Panc1 (cell line): Measurements from ENCODE around the gene NXT1. TPM values are rescaled to one million over a fixed set of nuclear protein-coding genes. Genes with fewer than 3 reads are reported as not detected.

ENCODE experiments used
- ATAC-seq: fragments of 200-7000 bp; cut with Tn5 transposase; 2 replicates; pipeline ENCODE4 v1.9.1; 2020; ENCODE audit warnings: mild to moderate bottlenecking, moderate library complexity
- BruUV-seq: library from RNA; stranded (reverse); fragments of 400-500 nt; replicated peaks from 2 replicates; lab custom pipeline; 2021; lab: Mats Ljungman, UMichigan
- CTCF ChIA-PET: fragments of 300-600 bp; sonication (Branson Sonifier 250); formaldehyde crosslinking; loops from one replicate; lab custom pipeline; 2022; ENCODE audit warnings: antibody characterized with exemption; lab: Charles Lee
- POLR2A ChIA-PET: fragments of 300-600 bp; sonication (Branson Sonifier 250); formaldehyde crosslinking; loops from one replicate; lab custom pipeline; 2022; ENCODE audit warnings: antibody characterized with exemption; lab: Charles Lee
- DNase-seq: peaks from one replicate; pipeline ENCODE4 v3.0.0-alpha.2; 2010; ENCODE audit warnings: low read depth, low spot score
- H3K27ac ChIP-seq: 2 replicates; pipeline ENCODE4 v1.5.1; 2011; ENCODE audit warnings: mild to moderate bottlenecking, low read length, inconsistent platforms
- H3K27me3 ChIP-seq: fragments of 200-500 bp; sonication (Bioruptor generic); 2 replicates; pipeline ENCODE4 v1.6.0; 2014; ENCODE audit warnings: low read length, inconsistent platforms; ENCODE audit not compliant: control insufficient read depth, insufficient read depth
- H3K36me3 ChIP-seq: fragments of 200-500 bp; sonication (Bioruptor generic); 2 replicates; pipeline ENCODE4 v1.5.1; 2014; ENCODE audit warnings: inconsistent platforms, mild to moderate bottlenecking, low read length, moderate library complexity; ENCODE audit not compliant: control insufficient read depth, insufficient read depth
- H3K4me1 ChIP-seq: 2 replicates; pipeline ENCODE4 v1.5.1; 2011; ENCODE audit warnings: inconsistent platforms, mild to moderate bottlenecking, low read length, moderate library complexity; ENCODE audit not compliant: control insufficient read depth, insufficient read depth
- H3K4me3 ChIP-seq, 2 experiments: 2 replicates each; pipeline ENCODE4 v1.5.1; 2011 to 2012; ENCODE audit warnings: low read depth in 2 of 2, low read length in 2 of 2, mild to moderate bottlenecking in 2 of 2, inconsistent platforms in 1 of 2, moderate library complexity in 1 of 2
- H3K9me3 ChIP-seq: fragments of 200-500 bp; sonication (Bioruptor generic); 2 replicates; pipeline ENCODE4 v1.5.1; 2014; ENCODE audit warnings: low read depth, mild to moderate bottlenecking, inconsistent platforms, low read length, moderate library complexity; ENCODE audit not compliant: control insufficient read depth, insufficient read depth
- POLR2AphosphoS5 ChIP-seq: IDR thresholded peaks from 2 replicates; pipeline ENCODE4 v1.6.1; 2012; ENCODE audit warnings: mild to moderate bottlenecking, low read depth, low read length, moderate library complexity
- REST ChIP-seq, 2 experiments: IDR thresholded peaks; 2 replicates each; pipeline ENCODE4 v1.6.1; 2011 to 2012; ENCODE audit warnings: low read depth in 2 of 2, control low read depth in 1 of 2, low read length in 1 of 2, mild to moderate bottlenecking in 1 of 2, moderate library complexity in 1 of 2; ENCODE audit not compliant: insufficient read depth in 1 of 2
- SIN3A ChIP-seq: IDR thresholded peaks from 2 replicates; pipeline ENCODE4 v1.6.1; 2012; ENCODE audit warnings: low read depth, mild to moderate bottlenecking, low read length, moderate library complexity, borderline replicate concordance; ENCODE audit not compliant: insufficient read depth
- TCF7L2 ChIP-seq: IDR thresholded peaks from 2 replicates; pipeline ENCODE4 v1.6.1; 2011; ENCODE audit warnings: mild to moderate bottlenecking, low read depth, low read length, inconsistent platforms
- in situ Hi-C: cut with HindIII; loops from 2 replicates; pipeline ENCODE4 v1.10.0; 2016; ENCODE audit warnings: low sequenced_read_pairs, low pct_unique_long_range_greater_than_20kb
- intact Hi-C: fragments of 100-400 bp; cut with micrococcal nuclease; formaldehyde crosslinking; loops from one replicate; pipeline ENCODE4 v1.10.0; 2022; ENCODE audit not compliant: unreplicated experiment
- total RNA-seq: library from RNA; stranded (reverse); gene quantifications from one replicate; pipeline ENCODE4 v1.2.1, GENCODE V29; 2021; ENCODE audit not compliant: unreplicated experiment
- TF ChIP-seq, protein P1 (sequence below): fragments of 450-650 bp; IDR thresholded peaks from 2 replicates; pipeline ENCODE4 v1.5.1; 2017; ENCODE audit warnings: mild to moderate bottlenecking

The NXT1 gene
- total RNA-seq, 1 experiment from 2014 or later = 31.3 TPM

DNA sequence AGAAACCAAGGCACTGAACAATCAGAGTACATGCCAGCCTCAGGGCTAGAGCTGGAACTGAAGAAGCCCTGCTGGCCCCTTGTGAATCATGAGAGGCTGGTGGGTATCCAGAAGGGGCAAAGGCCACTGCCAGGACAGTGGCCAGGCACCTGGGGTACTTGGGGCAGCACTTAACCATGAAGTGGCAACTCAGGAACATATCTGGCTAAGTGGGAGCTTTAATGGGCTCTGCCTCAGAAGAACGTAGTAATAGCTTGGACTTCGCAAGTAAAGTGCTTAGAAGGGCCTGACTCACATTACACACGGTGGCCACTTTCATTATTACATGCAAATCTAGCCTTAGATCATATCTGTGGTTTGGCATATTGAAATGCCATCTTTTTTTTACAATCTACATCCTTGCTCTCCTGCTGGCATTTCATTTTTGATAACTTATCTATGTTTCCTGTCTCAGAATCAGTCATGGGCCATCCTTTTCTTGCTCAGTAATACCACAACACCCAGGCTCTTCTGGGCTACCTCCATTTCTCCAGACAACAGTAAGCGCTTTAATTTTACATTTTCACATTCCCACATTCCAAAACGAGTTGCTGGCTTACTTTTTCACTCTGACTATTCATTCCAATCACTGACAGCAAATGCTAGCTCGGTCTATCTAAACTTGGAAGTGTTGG is 49.1 kb downstream of the NXT1 start:
- no peaks in the 10 kb centered on the region; the same call in 1 of the 2 replicates for H3K36me3 ChIP-seq
- in situ Hi-C loops = no loop called here
- H3K4me3 ChIP-seq = no peak overlapping the region
- CTCF ChIA-PET = no interaction called here
- DNase-seq = no peak
- no peaks in the 10 kb centered on the region for H3K4me1 ChIP-seq
- H3K27me3 ChIP-seq = no peaks in the 10 kb centered on the region
- no peak overlapping the region for H3K27ac ChIP-seq
- no TSS peak for BruUV-seq
- POLR2A ChIA-PET = no interaction called here
- ATAC-seq = no peak
- intact Hi-C loops = no loop called here
- no peaks in the 10 kb centered on the region for H3K9me3 ChIP-seq
- TF ChIP-seq POLR2AphosphoS5 = no peak
- TF ChIP-seq, protein P1, sequence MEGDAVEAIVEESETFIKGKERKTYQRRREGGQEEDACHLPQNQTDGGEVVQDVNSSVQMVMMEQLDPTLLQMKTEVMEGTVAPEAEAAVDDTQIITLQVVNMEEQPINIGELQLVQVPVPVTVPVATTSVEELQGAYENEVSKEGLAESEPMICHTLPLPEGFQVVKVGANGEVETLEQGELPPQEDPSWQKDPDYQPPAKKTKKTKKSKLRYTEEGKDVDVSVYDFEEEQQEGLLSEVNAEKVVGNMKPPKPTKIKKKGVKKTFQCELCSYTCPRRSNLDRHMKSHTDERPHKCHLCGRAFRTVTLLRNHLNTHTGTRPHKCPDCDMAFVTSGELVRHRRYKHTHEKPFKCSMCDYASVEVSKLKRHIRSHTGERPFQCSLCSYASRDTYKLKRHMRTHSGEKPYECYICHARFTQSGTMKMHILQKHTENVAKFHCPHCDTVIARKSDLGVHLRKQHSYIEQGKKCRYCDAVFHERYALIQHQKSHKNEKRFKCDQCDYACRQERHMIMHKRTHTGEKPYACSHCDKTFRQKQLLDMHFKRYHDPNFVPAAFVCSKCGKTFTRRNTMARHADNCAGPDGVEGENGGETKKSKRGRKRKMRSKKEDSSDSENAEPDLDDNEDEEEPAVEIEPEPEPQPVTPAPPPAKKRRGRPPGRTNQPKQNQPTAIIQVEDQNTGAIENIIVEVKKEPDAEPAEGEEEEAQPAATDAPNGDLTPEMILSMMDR = no peak
- TF ChIP-seq TCF7L2 = no peak

DNA sequence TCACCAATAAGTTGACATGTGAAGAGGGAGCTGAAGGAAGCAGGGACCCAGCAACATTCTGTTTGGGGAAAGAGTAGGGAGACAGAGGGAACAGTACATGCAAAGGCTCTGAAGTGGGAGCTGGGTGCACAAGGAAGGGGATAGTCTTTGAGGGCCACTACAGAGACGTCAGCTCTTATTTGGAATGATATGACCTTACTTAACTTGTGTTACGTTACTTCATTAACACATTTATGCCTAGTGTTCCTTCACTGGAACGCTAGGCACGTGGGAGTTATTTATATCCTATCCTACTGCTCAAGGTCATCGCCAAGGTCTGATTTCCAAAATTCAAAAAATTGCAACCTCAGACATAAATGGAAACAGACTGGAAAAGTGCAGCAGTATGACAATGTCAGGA is 50.5 kb downstream of the NXT1 start:
- ChIA-PET POLR2A (no interaction called here), CTCF (no interaction called here)
- Histone ChIP-seq H3K27me3 (no peaks in the 10 kb centered on the region), H3K4me3 (no peak overlapping the region), H3K27ac (no peak overlapping the region), H3K36me3 (no peaks in the 10 kb centered on the region), H3K4me1 (no peaks in the 10 kb centered on the region), H3K9me3 (no peaks in the 10 kb centered on the region)
- ATAC-seq (no peak), DNase-seq (no peak)
- TF ChIP-seq REST (IDR thresholded peaks at IDR 0.05; ENCODE audit: insufficient read depth in 1 of 2, low read depth in 2 of 2, low read length in 1 of 2) (no peak), POLR2AphosphoS5 (no peak), SIN3A (no peak), TCF7L2 (no peak)
- TF ChIP-seq, protein P1 = no peak
- intact Hi-C loops (no loop called here), in situ Hi-C loops (no loop called here)
- BruUV-seq = no TSS peak
